Progenitor cell of endocrine pancreas (in vitro differentiated cells): ENCODE measurements around the gene DUSP5. TPM values are rescaled to one million over a fixed set of nuclear protein-coding genes. Genes with fewer than 3 reads are reported as not detected.

Source experiments
- DNase-seq: peaks from one replicate; pipeline ENCODE4 v3.0.0; 2021; ENCODE audit warnings: low spot score; ENCODE audit not compliant: unreplicated experiment
- H3K27ac Mint-ChIP-seq: 2 replicates; pipeline ENCODE4 v1.8.0; 2021; ENCODE audit warnings: mild to moderate bottlenecking, moderate library complexity, mixed read lengths
- H3K27me3 Mint-ChIP-seq: 2 replicates; pipeline ENCODE4 v1.8.0; 2021; ENCODE audit warnings: mixed read lengths
- H3K36me3 Mint-ChIP-seq: 2 replicates; pipeline ENCODE4 v1.8.0; 2022; ENCODE audit warnings: mixed read lengths; ENCODE audit not compliant: insufficient read depth
- H3K4me1 Mint-ChIP-seq: 2 replicates; pipeline ENCODE4 v1.8.0; 2021; ENCODE audit warnings: low read depth, mixed read lengths
- H3K4me3 Mint-ChIP-seq: 2 replicates; pipeline ENCODE4 v1.8.0; 2021; ENCODE audit warnings: low read depth, mild to moderate bottlenecking, moderate library complexity, mixed read lengths
- H3K9me3 Mint-ChIP-seq: 2 replicates; pipeline ENCODE4 v1.8.0; 2021; ENCODE audit warnings: low read depth, mixed read lengths
- CTCF ChIP-seq: fragments of 200-600 bp; sonication (generic); IDR thresholded peaks from one replicate; pipeline ENCODE4 v1.5.0; 2021; ENCODE audit warnings: antibody characterized with exemption, mild to moderate bottlenecking; ENCODE audit not compliant: unreplicated experiment
- total RNA-seq: library from RNA; stranded (reverse); gene quantifications from 2 replicates; pipeline ENCODE4 v1.2.1, GENCODE V29; 2021

Gene DUSP5
- total RNA-seq, 1 donor from 2014 or later = 92.9 TPM

GRCh38 chr10:110546499-110547110 lies 48.9 kb downstream of the DUSP5 start:
- Mint-ChIP-seq H3K36me3 (no peaks in the 10 kb centered on the region), H3K9me3 (no peaks in the 10 kb centered on the region), H3K27me3 (no peaks in the 10 kb centered on the region), H3K4me3 (no peak overlapping the region), H3K4me1 (peaks cover 25% of the 10 kb centered on the region), H3K27ac (no peak overlapping the region)
- DNase-seq = no peak
- no peak for TF ChIP-seq CTCF

DNA sequence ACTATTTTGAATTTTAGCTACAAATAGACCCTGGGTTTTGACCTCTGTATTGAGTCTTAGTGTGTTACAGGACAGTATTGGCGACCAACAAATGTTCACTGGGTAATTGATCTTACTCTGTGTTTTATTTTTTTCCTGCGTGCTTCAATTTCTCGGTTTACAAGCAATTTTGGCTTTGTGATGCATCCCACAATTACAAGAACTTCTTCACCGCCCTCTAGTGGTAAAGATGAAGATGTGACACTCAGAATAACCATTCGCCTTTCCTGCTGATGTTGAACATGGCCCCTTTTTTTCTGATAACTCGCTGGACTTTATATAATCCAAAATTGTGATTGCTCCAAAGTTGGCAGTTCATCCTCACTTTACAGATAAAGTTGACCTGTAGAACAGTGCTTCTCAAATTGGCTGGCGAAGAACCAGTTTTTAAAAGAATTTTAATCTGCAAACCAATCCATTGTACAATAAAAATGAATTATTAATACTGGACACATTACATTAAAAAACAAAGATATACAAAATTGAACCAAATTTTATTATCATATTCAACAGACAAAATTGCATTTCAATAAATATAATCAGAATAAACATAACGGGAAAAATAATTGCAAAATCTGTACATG lies 49.5 kb downstream of the DUSP5 start:
- no peak for DNase-seq
- no peaks in the 10 kb centered on the region for H3K36me3 Mint-ChIP-seq
- H3K4me1 Mint-ChIP-seq = peaks cover 27% of the 10 kb centered on the region
- H3K27ac Mint-ChIP-seq = no peak overlapping the region
- no peak overlapping the region for H3K4me3 Mint-ChIP-seq
- H3K27me3 Mint-ChIP-seq = no peaks in the 10 kb centered on the region
- peak; percentile 82 for TF ChIP-seq CTCF
- H3K9me3 Mint-ChIP-seq = peaks cover 3% of the 10 kb centered on the region

GRCh38 chr10:110548002-110548401 lies 50.3 kb downstream of the DUSP5 start:
- Mint-ChIP-seq H3K9me3 (peaks cover 7% of the 10 kb centered on the region), H3K36me3 (no peaks in the 10 kb centered on the region), H3K27me3 (no peaks in the 10 kb centered on the region), H3K4me1 (peaks cover 27% of the 10 kb centered on the region), H3K27ac (no peak overlapping the region), H3K4me3 (no peak overlapping the region)
- DNase-seq = no peak
- no peak for TF ChIP-seq CTCF

- H3K9me3 Mint-ChIP-seq = peaks cover 11% of the 10 kb centered on the region
- no peak for TF ChIP-seq CTCF
Observed at GRCh38 chr10:110549211-110549610, 51.5 kb downstream of the DUSP5 start.

GRCh38 chr10:110553905-110554304 lies 56.2 kb downstream of the DUSP5 start:
- DNase-seq = no peak
- Mint-ChIP-seq H3K27me3 (no peaks in the 10 kb centered on the region), H3K4me1 (peaks cover 52% of the 10 kb centered on the region), H3K4me3 (no peak overlapping the region), H3K36me3 (peaks cover 5% of the 10 kb centered on the region), H3K27ac (peak overlapping the region; percentile 97), H3K9me3 (peaks cover 11% of the 10 kb centered on the region)
- no peak for TF ChIP-seq CTCF

More at GRCh38 chr10:110549211-110549610, 51.5 kb downstream of the DUSP5 start:
- Mint-ChIP-seq H3K4me1 (peaks cover 35% of the 10 kb centered on the region), H3K36me3 (peaks cover 5% of the 10 kb centered on the region), H3K27me3 (no peaks in the 10 kb centered on the region), H3K4me3 (no peak overlapping the region), H3K27ac (no peak overlapping the region)
- no peak for DNase-seq
